ENCODE data around the gene RALGDS. TPM values are rescaled to one million over a fixed set of nuclear protein-coding genes. Genes with fewer than 3 reads are reported as not detected.
A peak's percentile ranks its signal among the peaks of the same experiment; 100 is the strongest.

The RALGDS gene
- total RNA-seq, 1 donor from 2014 or later = 64.8 TPM

- Mint-ChIP-seq H3K36me3 (no peaks in the 10 kb centered on the region), H3K27ac (peak overlapping the region; percentile 95), H3K9me3 (no peaks in the 10 kb centered on the region), H3K27me3 (no peaks in the 10 kb centered on the region), H3K4me3 (peak overlapping the region; percentile 80), H3K4me1 (ENCODE audit: unreplicated experiment) (peaks cover 52% of the 10 kb centered on the region)
- no peak for DNase-seq (ENCODE audit: extremely low spot score, unreplicated experiment)
- TF ChIP-seq CTCF (conservative IDR thresholded peaks at IDR 0.05) = no peak
These were observed 993 bp upstream of the RALGDS start for GRCh38 chr9:133121915-133122550.

DNA sequence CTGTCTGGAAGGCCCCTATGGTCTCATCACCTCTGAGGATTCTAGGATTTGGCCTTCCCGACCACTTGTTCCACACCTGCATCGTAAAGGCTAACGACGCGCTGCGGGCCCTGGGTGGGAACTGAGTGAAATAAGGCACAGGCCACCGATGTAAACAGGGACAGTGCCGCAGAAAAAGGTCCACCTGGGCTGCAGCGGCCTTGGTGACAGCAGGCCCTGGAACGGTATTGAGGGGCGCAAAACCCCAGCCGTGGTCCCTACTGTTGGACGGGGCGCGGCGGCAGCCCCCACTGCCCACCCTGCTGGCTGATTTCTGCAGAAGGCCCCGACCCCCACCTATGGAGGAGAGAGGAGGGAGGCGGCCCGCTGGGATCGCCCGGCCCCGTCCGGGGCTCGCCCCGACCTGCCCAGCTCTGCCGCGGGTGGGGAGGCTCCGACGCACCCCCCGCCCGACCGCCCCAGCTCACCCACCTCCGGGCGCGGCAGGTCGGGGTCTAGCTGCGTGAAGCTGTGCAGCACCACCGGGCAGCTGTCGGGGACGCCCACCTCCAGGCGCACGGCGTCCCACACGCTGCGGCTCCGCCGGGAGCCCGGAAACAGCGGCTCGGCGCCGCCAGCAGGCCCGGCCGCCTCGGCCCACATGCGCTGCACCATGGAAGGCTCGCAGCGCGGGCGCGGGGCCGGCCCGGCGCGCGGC lies 391 bp downstream of the RALGDS start:
- Mint-ChIP-seq H3K27ac (peak overlapping the region; percentile 84), H3K27me3 (no peaks in the 10 kb centered on the region), H3K4me1 (ENCODE audit: unreplicated experiment) (peaks cover 52% of the 10 kb centered on the region), H3K4me3 (peak overlapping the region; percentile 88), H3K9me3 (no peaks in the 10 kb centered on the region), H3K36me3 (no peaks in the 10 kb centered on the region)
- DNase-seq (ENCODE audit: extremely low spot score, unreplicated experiment) = no peak
- no peak for TF ChIP-seq CTCF (conservative IDR thresholded peaks at IDR 0.05)

- no peaks in the 10 kb centered on the region for H3K9me3 Mint-ChIP-seq
- TF ChIP-seq CTCF (conservative IDR thresholded peaks at IDR 0.05) = no peak
- no peaks in the 10 kb centered on the region for H3K36me3 Mint-ChIP-seq
- H3K27me3 Mint-ChIP-seq = no peaks in the 10 kb centered on the region
- DNase-seq (ENCODE audit: extremely low spot score, unreplicated experiment) = no peak
- H3K4me1 Mint-ChIP-seq (ENCODE audit: unreplicated experiment) = peaks cover 54% of the 10 kb centered on the region
- peak overlapping the region; percentile 88 for H3K4me3 Mint-ChIP-seq
- H3K27ac Mint-ChIP-seq = peak overlapping the region; percentile 84
These were observed 1.1 kb downstream of the RALGDS start for GRCh38 chr9:133119846-133120500.

DNA sequence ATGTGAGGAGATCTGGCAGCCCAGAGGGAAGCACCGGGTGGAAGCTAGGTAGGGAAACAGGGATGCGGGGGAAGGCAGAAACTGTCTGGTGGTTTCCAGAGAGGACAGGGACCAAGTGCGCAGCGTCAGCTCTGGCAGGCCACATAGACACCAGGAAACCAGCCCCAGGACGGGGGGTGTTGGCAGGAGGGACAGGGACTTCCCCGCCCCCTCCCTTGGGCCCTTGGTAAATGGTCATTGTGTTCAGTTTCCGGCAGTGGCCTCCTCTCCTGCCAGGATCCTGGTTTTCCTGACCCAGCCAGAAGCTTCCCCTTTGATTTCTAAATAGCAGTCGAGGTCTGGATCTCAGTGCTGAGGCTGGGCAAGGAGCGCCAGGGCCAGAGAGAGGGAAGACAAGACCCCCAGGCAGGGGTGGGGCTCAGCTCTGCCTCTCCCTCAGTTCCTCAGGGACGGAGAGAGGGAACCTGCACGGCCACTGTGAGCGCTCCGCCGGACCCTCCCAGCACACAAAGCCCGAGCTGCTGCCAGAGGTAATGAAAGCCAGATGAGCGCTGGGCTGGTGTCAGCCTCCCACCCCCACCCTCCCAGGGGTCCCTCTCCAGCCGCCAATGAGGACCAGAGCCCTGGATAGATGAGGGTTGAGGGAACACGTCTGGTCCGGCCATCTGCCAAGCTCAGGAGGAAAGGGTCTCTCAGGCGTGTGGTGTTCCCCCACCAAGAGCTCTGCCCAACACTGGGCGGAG lies 1.8 kb downstream of the RALGDS start:
- Mint-ChIP-seq H3K36me3 (no peaks in the 10 kb centered on the region), H3K27me3 (no peaks in the 10 kb centered on the region), H3K4me3 (peak overlapping the region; percentile 88), H3K4me1 (ENCODE audit: unreplicated experiment) (peaks cover 59% of the 10 kb centered on the region), H3K9me3 (no peaks in the 10 kb centered on the region), H3K27ac (peak overlapping the region; percentile 84)
- no peak for TF ChIP-seq CTCF (conservative IDR thresholded peaks at IDR 0.05)
- DNase-seq (ENCODE audit: extremely low spot score, unreplicated experiment) = no peak

GRCh38 chr9:133118568-133118967 lies 2.5 kb downstream of the RALGDS start:
- H3K4me1 Mint-ChIP-seq (ENCODE audit: unreplicated experiment) = peaks cover 57% of the 10 kb centered on the region
- H3K27ac Mint-ChIP-seq = peak overlapping the region; percentile 84

More at GRCh38 chr9:133118568-133118967, 2.5 kb downstream of the RALGDS start:
- H3K9me3 Mint-ChIP-seq = no peaks in the 10 kb centered on the region
- no peak for TF ChIP-seq CTCF (conservative IDR thresholded peaks at IDR 0.05)
- H3K27me3 Mint-ChIP-seq = no peaks in the 10 kb centered on the region
- H3K36me3 Mint-ChIP-seq = no peaks in the 10 kb centered on the region
- H3K4me3 Mint-ChIP-seq = peak overlapping the region; percentile 88
- no peak for DNase-seq (ENCODE audit: extremely low spot score, unreplicated experiment)
